Measurements from ENCODE around the gene HNF1B.

DNA sequence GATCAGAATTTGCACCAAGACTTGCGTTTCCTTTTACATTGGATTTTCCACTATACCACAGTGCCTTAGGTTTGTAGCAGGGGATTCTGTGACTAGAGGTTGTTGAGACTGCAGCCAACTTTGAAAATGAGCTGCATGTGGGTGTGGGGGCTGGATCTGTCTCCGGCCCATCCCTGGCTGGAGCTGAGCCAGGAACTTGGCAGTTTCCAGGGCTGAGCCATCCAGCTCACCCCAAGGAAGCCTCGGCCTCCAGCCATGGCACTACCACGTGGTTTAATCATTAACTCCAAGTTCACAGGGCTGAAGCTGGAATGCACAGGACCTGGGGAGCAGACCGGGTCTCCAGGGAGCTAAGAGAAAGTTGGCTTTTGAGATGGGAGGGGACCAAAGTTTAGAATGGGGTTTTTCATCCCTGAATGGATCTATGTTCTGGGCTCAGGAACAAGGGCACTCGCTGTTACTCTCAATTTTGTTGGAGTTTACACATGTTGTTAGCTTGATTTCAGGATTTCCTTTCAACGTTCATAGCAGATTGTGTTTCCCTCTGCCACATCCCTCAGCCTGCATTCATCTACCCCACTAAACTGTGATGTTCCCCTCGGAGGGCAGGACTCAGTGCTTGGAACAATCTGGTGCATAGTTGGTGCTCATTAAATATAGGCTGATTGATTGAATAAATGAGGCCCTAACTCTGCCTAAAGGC lies 42.3 kb upstream of the HNF1B start:
- TF ChIP-seq, protein P1, sequence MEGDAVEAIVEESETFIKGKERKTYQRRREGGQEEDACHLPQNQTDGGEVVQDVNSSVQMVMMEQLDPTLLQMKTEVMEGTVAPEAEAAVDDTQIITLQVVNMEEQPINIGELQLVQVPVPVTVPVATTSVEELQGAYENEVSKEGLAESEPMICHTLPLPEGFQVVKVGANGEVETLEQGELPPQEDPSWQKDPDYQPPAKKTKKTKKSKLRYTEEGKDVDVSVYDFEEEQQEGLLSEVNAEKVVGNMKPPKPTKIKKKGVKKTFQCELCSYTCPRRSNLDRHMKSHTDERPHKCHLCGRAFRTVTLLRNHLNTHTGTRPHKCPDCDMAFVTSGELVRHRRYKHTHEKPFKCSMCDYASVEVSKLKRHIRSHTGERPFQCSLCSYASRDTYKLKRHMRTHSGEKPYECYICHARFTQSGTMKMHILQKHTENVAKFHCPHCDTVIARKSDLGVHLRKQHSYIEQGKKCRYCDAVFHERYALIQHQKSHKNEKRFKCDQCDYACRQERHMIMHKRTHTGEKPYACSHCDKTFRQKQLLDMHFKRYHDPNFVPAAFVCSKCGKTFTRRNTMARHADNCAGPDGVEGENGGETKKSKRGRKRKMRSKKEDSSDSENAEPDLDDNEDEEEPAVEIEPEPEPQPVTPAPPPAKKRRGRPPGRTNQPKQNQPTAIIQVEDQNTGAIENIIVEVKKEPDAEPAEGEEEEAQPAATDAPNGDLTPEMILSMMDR (IDR thresholded peaks at IDR 0.05 in 4 of 5, conservative IDR thresholded peaks at IDR 0.05 in 1 of 5), result no peak
- no peak for TF ChIP-seq POLR2A (IDR thresholded peaks at IDR 0.05)

Data from gastrocnemius medialis (tissue), 4 donors.